HCT116 (cell line): Measurements from ENCODE around the gene ZNF451. TPM values are rescaled to one million over a fixed set of nuclear protein-coding genes. Genes with fewer than 3 reads are reported as not detected.

Source experiments
- ATAC-seq: fragments of 200-7000 bp; cut with Tn5 transposase; 2 replicates; pipeline ENCODE4 v1.9.1; 2020; ENCODE audit warnings: mild to moderate bottlenecking, moderate library complexity
- BruUV-seq: library from RNA; stranded (reverse); fragments of 400-500 nt; replicated peaks from 2 replicates; lab custom pipeline; 2021; lab: Mats Ljungman, UMichigan
- CTCF ChIA-PET: fragments of 300-600 bp; sonication (Branson Sonifier 250); formaldehyde crosslinking; loops from one replicate; lab custom pipeline; 2021; ENCODE audit warnings: antibody characterized with exemption; lab: Charles Lee
- POLR2A ChIA-PET: fragments of 300-600, 350-600 bp; sonication (Branson Sonifier 250); formaldehyde crosslinking; loops from one replicate; lab custom pipeline; 2021; ENCODE audit warnings: antibody characterized with exemption; lab: Charles Lee
- RAD21 ChIA-PET, 2 experiments: fragments of 300-600 bp; sonication (Branson Sonifier 250); formaldehyde crosslinking; loops; one replicate each; lab custom pipeline; 2023; ENCODE audit warnings: low total read pairs in 2 of 2; ENCODE audit not compliant: uncharacterized antibody in 2 of 2, unreplicated experiment in 2 of 2, low non-redundant PET in 1 of 2; lab: Charles Lee
- DNase-seq: peaks from one replicate; pipeline ENCODE4 v3.0.0-alpha.2; 2010; ENCODE audit warnings: low read depth, low spot score
- H2AFZ ChIP-seq: fragments of 200-600 bp; shearing (Covaris generic), sonication (generic); 2 replicates; pipeline ENCODE4 v1.6.1; 2017; ENCODE audit warnings: low read depth, mixed run types, mixed read lengths, antibody characterized with exemption, low read length; ENCODE audit not compliant: poor library complexity, severe bottlenecking
- H3K27ac ChIP-seq: 2 replicates; pipeline ENCODE4 v1.5.1; 2012; ENCODE audit warnings: low read depth, low read length
- H3K27me3 ChIP-seq: fragments of 200-600 bp; sonication (generic); 2 replicates; pipeline ENCODE4 v1.6.1; 2016; ENCODE audit warnings: mixed run types, low read length, mixed read lengths; ENCODE audit not compliant: insufficient read depth
- H3K36me3 ChIP-seq, 2 experiments: fragments of 200-500 bp in 1 of 2; fragments of 200-600 bp in 1 of 2; sonication (Bioruptor generic) in 1 of 2; sonication (generic) in 1 of 2; 2 replicates each; pipeline versions ENCODE4 v1.5.1 to v1.6.1; 2014 to 2016; ENCODE audit warnings: low read length in 2 of 2, inconsistent platforms in 1 of 2, mixed read lengths in 1 of 2, mixed run types in 1 of 2; ENCODE audit not compliant: insufficient read depth in 2 of 2, control insufficient read depth in 1 of 2
- H3K4me1 ChIP-seq, 2 experiments: fragments of 200-600 bp in 1 of 2; sonication (generic) in 1 of 2; 2 replicates each; pipeline versions ENCODE4 v1.5.1 to v1.6.1; 2012 to 2017; ENCODE audit warnings: low read length in 2 of 2, inconsistent platforms in 1 of 2, mild to moderate bottlenecking in 1 of 2, mixed read lengths in 1 of 2, mixed run types in 1 of 2, moderate library complexity in 1 of 2; ENCODE audit not compliant: insufficient read depth in 2 of 2, control insufficient read depth in 1 of 2
- H3K4me2 ChIP-seq: fragments of 200-600 bp; sonication (generic); 2 replicates; pipeline ENCODE4 v1.6.1; 2017; ENCODE audit warnings: mixed run types, low read length, mixed read lengths
- H3K4me3 ChIP-seq, 2 experiments: fragments of 200-600 bp in 1 of 2; sonication (generic) in 1 of 2; replicated peaks in 1 of 2; 2 replicates each; pipeline ENCODE4 v1.5.1; 2011 to 2016; ENCODE audit warnings: low read length in 2 of 2, control low read depth in 1 of 2, low read depth in 1 of 2, mild to moderate bottlenecking in 1 of 2, mixed read lengths in 1 of 2, mixed run types in 1 of 2
- H3K79me2 ChIP-seq: fragments of 200-600 bp; sonication (generic); 2 replicates; pipeline ENCODE4 v1.6.1; 2017; ENCODE audit warnings: mild to moderate bottlenecking, mixed run types, low read length, moderate library complexity, mixed read lengths; ENCODE audit not compliant: insufficient read depth
- H3K9ac ChIP-seq: fragments of 200-600 bp; sonication (generic); 2 replicates; pipeline ENCODE4 v1.6.1; 2016; ENCODE audit warnings: low read length, mixed read lengths
- H3K9me2 ChIP-seq: fragments of 200-600 bp; sonication (generic), shearing (Covaris generic); 2 replicates; pipeline ENCODE4 v1.6.1; 2017; ENCODE audit warnings: mixed run types, mild to moderate bottlenecking, moderate library complexity; ENCODE audit not compliant: insufficient read depth
- H3K9me3 ChIP-seq, 2 experiments: fragments of 200-500 bp in 1 of 2; fragments of 200-600 bp in 1 of 2; sonication (Bioruptor generic) in 1 of 2; sonication (generic) in 1 of 2; 2 replicates each; pipeline ENCODE4 v1.6.1; 2014 to 2017; ENCODE audit warnings: low read length in 2 of 2, mixed read lengths in 2 of 2, inconsistent platforms in 1 of 2, low read depth in 1 of 2, mild to moderate bottlenecking in 1 of 2, mixed run types in 1 of 2, moderate library complexity in 1 of 2; ENCODE audit not compliant: control insufficient read depth in 1 of 2, insufficient read depth in 1 of 2
- H4K20me1 ChIP-seq: fragments of 200-600 bp; sonication (generic), shearing (Covaris generic); 2 replicates; pipeline ENCODE4 v1.6.1; 2017; ENCODE audit warnings: mixed run types, mild to moderate bottlenecking, moderate library complexity; ENCODE audit not compliant: insufficient read depth
- ATF3 ChIP-seq: IDR thresholded peaks from 2 replicates; pipeline ENCODE4 v1.6.1; 2012
- CBX3 ChIP-seq: IDR thresholded peaks from 2 replicates; pipeline ENCODE4 v1.6.1; 2012; ENCODE audit warnings: low read depth
- CEBPB ChIP-seq: IDR thresholded peaks from 2 replicates; pipeline ENCODE4 v1.6.1; 2012; ENCODE audit warnings: low read depth
- CTCF ChIP-seq, 3 experiments: fragments of 200-600 bp in 1 of 3; sonication (generic) in 1 of 3; IDR thresholded peaks in 2 of 3; conservative IDR thresholded peaks in 1 of 3; 2 replicates each; pipeline ENCODE4 v1.5.1; 2012 to 2017; ENCODE audit warnings: low read depth in 2 of 3, low read length in 2 of 3, antibody characterized with exemption in 1 of 3, borderline replicate concordance in 1 of 3, control low read depth in 1 of 3, mild to moderate bottlenecking in 1 of 3, mixed read lengths in 1 of 3, mixed run types in 1 of 3, moderate library complexity in 1 of 3; ENCODE audit not compliant: insufficient read depth in 1 of 3
- EGR1 ChIP-seq: IDR thresholded peaks from 2 replicates; pipeline ENCODE4 v1.6.1; 2012; ENCODE audit warnings: low read depth
- ELF1 ChIP-seq: IDR thresholded peaks from 2 replicates; pipeline ENCODE4 v1.6.1; 2012; ENCODE audit warnings: low read depth, borderline replicate concordance
- FOSL1 ChIP-seq: IDR thresholded peaks from 2 replicates; pipeline ENCODE4 v1.6.1; 2012; ENCODE audit warnings: low read depth
- POLR2A ChIP-seq: IDR thresholded peaks from 2 replicates; pipeline ENCODE4 v1.7.0; 2011; ENCODE audit warnings: borderline replicate concordance; ENCODE audit not compliant: insufficient read depth, insufficient read length; ENCODE audit errors: extremely low read depth
- POLR2AphosphoS5 ChIP-seq: IDR thresholded peaks from 2 replicates; pipeline ENCODE4 v1.6.1; 2011; ENCODE audit warnings: mild to moderate bottlenecking, low read depth, low read length, moderate library complexity
- RAD21 ChIP-seq: IDR thresholded peaks from 2 replicates; pipeline ENCODE4 v1.6.1; 2012; ENCODE audit warnings: low read depth, mild to moderate bottlenecking
- TCF7L2 ChIP-seq: IDR thresholded peaks from 2 replicates; pipeline ENCODE4 v1.7.0; 2011; ENCODE audit warnings: borderline replicate concordance, inconsistent platforms; ENCODE audit not compliant: insufficient read depth, insufficient read length; ENCODE audit errors: extremely low read depth
- YY1 ChIP-seq: IDR thresholded peaks from 2 replicates; pipeline ENCODE4 v1.6.1; 2011; ENCODE audit warnings: low read length, low read depth, moderate library complexity, mild to moderate bottlenecking; ENCODE audit not compliant: insufficient replicate concordance; ENCODE audit errors: extremely low read depth
- ZBTB33 ChIP-seq: IDR thresholded peaks from 2 replicates; pipeline ENCODE4 v1.6.1; 2011; ENCODE audit warnings: mild to moderate bottlenecking, low read length, moderate library complexity; ENCODE audit not compliant: insufficient replicate concordance; ENCODE audit errors: extremely low read depth
- ZFX ChIP-seq: fragments of 450-650 bp; IDR thresholded peaks from 2 replicates; pipeline ENCODE4 v1.6.1; 2017
- ZNF274 ChIP-seq: fragments of 200-500 bp; sonication (Bioruptor generic); IDR thresholded peaks from 2 replicates; pipeline ENCODE4 v1.6.1; 2014; ENCODE audit warnings: mild to moderate bottlenecking, low read depth, low read length, inconsistent platforms
- intact Hi-C: fragments of 100-400 bp; cut with micrococcal nuclease; formaldehyde crosslinking; loops from 2 replicates; pipeline ENCODE4 v1.10.0; 2022
- total RNA-seq: library from RNA; stranded (reverse); gene quantifications from one replicate; pipeline ENCODE4 v1.2.1, GENCODE V29; 2021; ENCODE audit not compliant: unreplicated experiment

The ZNF451 gene
- total RNA-seq, 1 experiment from 2014 or later, result 49.1 TPM

- H3K9me2 ChIP-seq, result no peaks in the 10 kb centered on the region
- DNase-seq (no peak), ATAC-seq (no peak)
- H3K9ac ChIP-seq, result no peak overlapping the region
- intact Hi-C loops, result no loop called here
- ChIA-PET RAD21 (no interaction called here), POLR2A (no interaction called here), CTCF (no interaction called here)
- no TSS peak for BruUV-seq
- H3K79me2 ChIP-seq, result 0 out of 2 replicates have a peak, but pooled peaks cover 3% of the 10 kb centered on the region
- no peak overlapping the region for H2AFZ ChIP-seq
- no peaks in the 10 kb centered on the region; a peak in 1 of 4 replicates for H3K36me3 ChIP-seq
- TF ChIP-seq EGR1 (no peak), FOSL1 (no peak), CBX3 (no peak), CTCF (IDR thresholded peaks at IDR 0.05 in 2 of 3, conservative IDR thresholded peaks at IDR 0.05 in 1 of 3; ENCODE audit: borderline replicate concordance in 1 of 3, insufficient read depth in 1 of 3, low read depth in 2 of 3, low read length in 2 of 3) (no peak), ZBTB33 (no peak), YY1 (no peak), POLR2AphosphoS5 (no peak), ZFX (no peak), TCF7L2 (no peak), ATF3 (no peak), RAD21 (no peak), ZNF274 (no peak), CEBPB (no peak), POLR2A (no peak), ELF1 (no peak)
- H3K4me1 ChIP-seq, result no peaks in the 10 kb centered on the region
- no peaks in the 10 kb centered on the region for H3K27me3 ChIP-seq
- no peak overlapping the region for H3K4me3 ChIP-seq
- H3K9me3 ChIP-seq, result no peaks in the 10 kb centered on the region
- no peak overlapping the region for H3K27ac ChIP-seq
- no peak overlapping the region for H3K4me2 ChIP-seq
- H4K20me1 ChIP-seq, result no peaks in the 10 kb centered on the region
Measured at GRCh38 chr6:57078531-57079207, 11.3 kb upstream of the ZNF451 start.
